ENCODE measurements around the gene IDUA. TPM values are rescaled to one million over a fixed set of nuclear protein-coding genes. Genes with fewer than 3 reads are reported as not detected.
A peak's percentile ranks its signal among the peaks of the same experiment; 100 is the strongest.

IDUA gene
- total RNA-seq, 1 donor from 2014 or later, result 6.1 TPM

DNA sequence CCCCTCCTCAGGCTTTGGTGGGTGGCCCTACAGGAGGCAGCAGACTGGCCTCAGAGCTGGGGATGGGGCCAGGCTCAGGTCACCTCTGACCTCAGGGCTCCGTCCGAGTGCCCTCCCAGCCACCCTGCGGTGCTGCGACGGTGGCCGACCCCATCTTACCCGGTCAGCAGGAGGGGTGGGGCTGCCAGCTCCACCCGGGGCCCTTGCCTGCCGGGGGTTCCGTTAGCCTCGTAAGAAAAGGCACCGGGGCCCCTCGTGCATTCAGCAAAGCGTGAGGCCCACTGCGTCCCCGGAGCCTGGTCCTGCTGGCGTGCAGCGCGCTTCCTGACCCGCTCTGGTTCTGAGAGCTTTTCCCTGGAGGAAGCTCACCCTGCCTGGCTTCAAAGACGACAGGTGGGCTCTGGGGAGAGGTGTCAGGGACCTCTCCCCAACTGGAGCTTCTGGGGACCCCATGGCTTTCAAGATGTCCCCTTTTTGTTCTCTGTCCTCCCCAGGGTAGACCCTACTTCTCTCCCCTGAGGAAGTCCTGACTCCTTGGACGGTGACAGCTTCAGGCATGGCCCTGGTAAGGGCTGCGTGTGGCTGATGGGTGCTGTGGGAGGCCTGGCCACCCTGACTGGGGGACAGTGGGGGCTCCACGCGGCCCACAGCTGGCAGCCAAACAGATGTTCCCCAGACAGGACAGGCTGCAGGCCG lies 40.5 kb downstream of the IDUA start:
- DNase-seq (ENCODE audit: low spot score in 2 of 2) (no peak), FAIRE-seq (no peak)

DNA sequence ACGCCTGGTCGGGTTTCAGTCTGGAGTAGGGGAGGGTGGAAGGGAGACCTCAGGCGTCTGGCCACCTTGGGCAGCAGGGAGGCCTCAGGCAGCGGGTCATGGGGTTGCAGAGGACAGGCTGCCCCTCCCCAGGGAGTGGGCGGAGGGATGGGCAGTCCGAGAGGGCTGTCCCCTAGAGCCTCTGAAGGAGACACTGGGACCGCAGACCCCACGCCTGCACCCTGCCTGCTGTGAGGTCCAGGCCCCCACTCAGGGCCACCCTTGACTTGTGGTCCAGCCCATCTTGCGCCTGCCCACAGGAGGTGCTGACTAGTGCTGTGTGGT lies 41.0 kb downstream of the IDUA start:
- FAIRE-seq (no peak), DNase-seq (ENCODE audit: low spot score in 2 of 2) (no peak)

DNA sequence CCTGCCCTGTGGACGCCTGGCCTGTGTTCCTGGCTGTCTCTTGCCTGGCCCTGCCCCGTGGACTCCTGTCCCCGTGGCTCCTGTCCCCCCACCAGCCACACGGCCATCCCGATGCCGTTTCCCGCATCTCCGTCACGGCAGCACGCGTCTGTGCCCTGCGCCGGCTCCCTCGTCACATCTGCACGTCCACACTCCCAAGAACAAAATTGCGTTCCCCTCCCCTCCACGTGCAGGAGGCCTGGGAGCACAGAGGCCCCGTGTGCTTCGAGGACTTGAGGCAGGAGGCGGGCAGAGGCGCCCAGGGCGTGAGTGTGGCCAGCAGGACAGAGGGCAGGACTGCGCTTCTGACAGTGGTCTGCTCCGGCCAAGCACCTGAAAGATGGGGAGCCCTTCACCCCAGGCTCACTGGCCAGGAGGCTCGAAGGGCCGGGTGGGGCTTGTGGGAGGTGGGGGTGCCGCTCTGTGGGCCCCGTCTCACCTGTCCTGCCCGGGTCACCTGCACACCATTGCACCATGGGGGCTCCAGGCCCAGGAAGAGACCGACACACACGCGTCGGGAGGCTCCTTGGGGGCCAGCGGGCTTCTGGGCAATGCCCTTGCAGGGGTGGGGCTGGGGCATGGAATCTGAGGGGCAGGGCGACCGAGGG lies 41.9 kb downstream of the IDUA start:
- FAIRE-seq, result no peak
- no peak for DNase-seq (ENCODE audit: low spot score in 2 of 2)

DNA sequence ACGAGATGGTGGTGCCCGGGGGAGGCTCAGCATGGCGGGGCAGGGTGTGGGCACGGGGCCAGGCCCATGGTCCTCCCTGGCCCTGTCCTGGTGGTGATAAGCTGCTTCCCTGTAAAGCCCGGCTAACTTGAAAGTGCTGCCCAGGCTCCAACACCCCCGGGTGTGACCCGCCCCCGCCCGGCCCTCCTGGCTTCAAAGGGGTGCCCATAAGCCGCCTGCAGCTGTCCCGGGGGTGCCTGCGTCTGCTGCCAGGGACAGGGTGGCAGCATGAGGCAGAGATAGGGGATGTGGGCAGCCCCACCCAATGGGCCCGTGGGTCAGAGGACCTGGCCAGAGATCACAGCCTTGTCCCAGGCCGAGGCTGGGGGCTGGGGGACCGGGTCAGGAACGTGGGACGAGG lies 42.7 kb downstream of the IDUA start:
- DNase-seq (ENCODE audit: low spot score in 2 of 2) (no peak), FAIRE-seq (no peak)

DNA sequence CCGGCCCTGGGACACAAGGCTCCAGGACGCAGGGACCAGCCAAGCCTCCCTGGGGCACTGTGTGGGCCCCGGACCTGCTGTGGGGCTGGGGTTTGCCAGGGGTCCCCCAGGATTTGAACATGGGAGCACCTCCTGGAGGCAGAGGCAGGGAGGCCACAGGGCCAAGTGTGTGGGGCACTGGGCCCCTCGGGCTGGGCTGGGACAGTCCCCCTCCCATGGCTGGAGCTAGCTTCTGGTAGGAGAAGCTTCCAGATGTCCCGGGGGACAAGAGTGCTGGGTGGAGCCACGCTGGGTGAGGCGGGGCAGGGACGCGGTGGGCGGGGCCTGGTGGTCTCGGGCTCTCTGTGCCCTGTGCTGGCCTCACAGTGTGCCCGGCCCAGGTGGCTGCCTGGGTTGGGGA lies 43.2 kb downstream of the IDUA start:
- FAIRE-seq (no peak), DNase-seq (ENCODE audit: low spot score in 2 of 2) (no peak)

DNA sequence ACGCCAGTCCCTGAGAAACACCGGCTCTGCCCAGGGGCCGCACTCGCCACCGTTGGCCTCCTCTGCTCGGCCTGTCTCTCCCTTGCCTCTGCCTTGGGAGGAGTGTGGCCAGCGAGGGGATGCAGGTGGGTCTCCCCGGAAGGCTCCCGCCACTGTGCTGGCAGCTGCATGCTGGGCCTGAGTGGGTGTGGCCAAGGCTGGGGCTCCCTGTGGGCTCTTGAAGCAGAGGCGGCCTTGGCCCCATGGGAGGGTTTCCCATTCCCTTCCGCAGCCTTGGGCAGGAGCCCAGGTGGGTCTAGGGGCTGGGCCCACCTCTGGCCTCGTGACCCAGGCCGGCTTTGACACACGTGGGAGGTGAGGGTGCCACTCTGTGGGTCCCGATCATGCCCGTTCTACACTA lies 43.7 kb downstream of the IDUA start:
- no peak for DNase-seq (ENCODE audit: low spot score in 2 of 2)
- FAIRE-seq, result no peak

DNA sequence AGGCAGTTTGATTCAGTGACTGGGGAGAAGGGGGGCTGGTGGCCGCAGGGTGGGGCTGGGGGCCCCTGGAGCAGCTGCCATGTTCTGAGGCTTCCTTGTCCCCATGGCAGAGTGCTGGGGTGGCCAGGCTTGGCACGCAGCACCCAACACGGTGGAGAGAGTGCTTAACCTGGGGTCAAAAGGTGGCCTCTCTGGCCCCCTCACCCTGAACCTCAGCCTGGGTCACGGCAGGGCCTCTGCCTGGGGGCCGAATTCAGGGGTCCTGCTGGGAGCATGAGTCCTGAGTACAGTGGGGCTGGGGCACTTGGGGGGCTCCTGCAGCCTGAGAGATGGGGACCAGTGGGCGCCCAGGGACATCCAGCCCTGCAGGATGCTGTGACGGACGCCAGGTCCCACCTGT lies 44.5 kb downstream of the IDUA start:
- FAIRE-seq (no peak), DNase-seq (ENCODE audit: low spot score in 2 of 2) (no peak)

DNA sequence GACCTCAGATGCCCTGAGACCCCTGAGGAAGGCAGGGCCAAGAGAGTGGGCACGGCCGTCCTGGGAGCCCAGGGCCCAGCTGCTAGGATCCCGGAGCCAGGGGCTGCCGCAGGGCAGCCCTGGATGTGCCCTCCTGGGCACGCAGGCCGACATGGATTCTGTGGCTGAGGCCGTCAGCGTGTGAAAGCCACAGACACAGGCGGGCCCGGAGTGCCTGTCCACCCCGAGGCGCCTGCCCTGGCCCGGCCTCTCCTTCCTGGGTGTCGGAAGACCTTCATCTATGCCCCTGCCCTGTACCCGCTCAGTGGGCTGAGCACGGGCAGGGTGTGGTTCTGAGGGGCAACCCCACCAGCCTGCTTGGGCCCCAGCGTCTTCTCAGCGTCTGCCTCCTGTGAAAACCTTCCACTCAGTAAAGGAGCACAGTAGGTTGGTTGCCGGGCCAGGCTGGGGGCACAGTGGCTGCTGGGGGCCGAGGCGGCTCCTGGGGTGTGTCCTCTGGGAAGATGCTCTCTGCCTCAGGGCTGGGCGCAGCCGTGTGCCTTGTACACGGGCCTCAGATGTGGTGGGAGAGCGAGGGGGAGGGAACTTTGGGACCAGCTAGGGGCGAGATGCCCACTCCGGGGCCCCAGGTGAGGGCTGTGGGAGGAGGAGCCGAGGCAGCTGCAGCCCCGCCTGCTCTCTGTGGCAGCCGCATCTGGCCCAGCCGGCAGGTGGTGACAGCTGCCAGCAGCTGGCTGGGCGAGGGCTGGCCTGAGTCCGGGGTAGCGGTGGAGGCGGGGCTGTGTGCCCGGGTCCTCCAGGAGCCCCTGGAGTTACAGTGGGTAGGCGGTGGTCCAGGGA lies 45.3 kb downstream of the IDUA start:
- FAIRE-seq (no peak), DNase-seq (ENCODE audit: low spot score in 2 of 2) (no peak)

DNA sequence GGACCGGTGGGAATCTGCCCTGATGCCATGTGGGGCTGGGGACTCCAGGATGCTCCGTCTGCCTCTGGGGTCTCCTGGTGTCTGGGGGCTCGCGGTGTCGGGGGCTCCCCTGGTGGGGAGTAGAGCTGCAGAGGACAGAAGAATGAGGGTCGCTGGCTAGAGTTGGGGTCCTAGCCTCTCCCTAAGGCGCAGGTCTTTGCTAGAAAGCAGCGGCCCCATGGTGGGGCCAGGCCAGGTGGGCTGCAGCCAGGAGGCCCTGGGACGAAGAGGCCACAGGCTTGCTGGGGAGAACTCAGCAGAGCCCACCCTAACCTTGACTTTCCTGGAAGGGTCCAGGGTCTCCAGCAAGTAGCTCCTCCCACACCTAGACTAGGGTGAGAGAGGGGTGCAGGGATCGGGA lies 46.0 kb downstream of the IDUA start:
- FAIRE-seq (no peak), DNase-seq (ENCODE audit: low spot score in 2 of 2) (no peak)

DNA sequence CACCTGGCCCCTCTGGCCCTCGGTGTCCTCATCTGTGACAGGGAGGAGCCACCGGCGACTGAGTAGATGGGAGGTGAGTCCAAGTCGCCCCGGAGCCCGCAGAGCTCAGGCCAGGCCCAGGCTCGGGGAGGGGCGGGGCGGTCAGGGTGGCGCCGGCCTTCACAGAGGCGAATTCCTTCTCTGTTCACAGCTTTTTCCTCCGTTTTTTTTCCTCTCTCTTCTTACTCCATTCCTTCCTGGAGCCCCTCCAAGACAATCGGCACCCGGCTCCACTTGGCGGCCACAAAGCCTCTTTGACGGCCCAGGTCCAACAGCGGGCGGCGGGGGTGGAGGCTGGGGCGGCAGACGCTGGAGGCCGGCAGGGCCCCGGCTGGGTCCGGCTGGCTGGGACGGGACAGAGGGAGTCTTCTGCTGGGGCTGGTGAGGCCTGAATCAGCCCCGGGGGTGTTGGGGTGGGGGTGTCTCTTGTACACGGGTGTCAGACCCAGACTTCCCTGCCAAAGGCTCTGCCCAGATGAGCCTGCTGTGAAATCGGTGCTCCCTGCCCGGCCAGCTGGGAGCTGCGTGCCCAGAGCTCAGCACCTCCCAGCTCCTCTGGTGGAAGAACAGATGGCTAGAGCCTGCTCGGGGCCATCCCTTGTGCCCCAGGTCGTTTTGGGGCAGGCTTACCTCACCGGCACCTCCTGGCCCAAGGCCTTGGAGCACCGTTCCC lies 47.2 kb downstream of the IDUA start:
- FAIRE-seq (no peak), DNase-seq (ENCODE audit: low spot score in 2 of 2) (peak in 1 of 2 donors; percentile 72)

DNA sequence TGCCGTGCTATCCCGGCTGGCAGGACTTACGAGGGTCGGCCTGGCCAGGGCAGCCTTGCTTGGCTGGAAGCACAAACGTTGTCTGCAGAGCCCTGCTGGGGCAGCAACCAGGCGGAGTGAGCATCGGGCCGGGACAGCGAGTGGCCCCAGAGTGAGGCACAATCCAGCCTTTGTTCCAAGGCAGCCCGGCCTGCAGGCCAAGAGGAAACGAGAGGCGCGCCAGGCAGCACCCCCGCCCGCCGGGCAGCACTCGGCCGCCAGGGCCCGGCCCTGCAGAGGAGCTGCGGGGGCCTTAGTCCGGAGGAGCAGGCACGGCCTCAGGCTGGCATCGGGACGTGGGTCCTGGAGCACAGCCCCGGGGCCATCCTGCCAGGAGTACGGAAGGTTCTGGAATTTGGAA lies 48.7 kb downstream of the IDUA start:
- DNase-seq (ENCODE audit: low spot score in 2 of 2), result peak; percentile 88 to 92

DNA sequence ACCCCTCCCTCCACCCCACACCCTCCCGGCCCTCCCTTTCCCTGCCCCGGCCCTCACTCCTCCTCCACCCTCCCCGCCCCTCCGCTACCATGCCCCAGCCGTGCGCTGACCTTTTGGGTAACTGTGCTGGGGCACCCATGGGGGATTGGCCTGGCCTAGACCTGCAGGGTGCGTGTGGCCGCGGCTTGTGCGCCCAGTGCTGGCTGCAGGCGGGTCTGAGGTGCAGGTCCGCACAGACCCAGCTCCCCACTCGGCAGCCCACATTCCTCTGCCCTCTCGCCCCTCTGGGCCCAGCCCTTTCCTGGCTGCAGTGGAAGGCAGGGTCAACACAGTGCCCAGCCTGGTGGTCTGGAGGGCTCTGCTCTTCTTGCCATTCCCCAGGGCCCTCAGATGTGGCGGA lies 49.3 kb downstream of the IDUA start:
- FAIRE-seq, result no peak

More for the DNA sequence above, 48.7 kb downstream of the IDUA start:
- no peak for FAIRE-seq

DNA sequence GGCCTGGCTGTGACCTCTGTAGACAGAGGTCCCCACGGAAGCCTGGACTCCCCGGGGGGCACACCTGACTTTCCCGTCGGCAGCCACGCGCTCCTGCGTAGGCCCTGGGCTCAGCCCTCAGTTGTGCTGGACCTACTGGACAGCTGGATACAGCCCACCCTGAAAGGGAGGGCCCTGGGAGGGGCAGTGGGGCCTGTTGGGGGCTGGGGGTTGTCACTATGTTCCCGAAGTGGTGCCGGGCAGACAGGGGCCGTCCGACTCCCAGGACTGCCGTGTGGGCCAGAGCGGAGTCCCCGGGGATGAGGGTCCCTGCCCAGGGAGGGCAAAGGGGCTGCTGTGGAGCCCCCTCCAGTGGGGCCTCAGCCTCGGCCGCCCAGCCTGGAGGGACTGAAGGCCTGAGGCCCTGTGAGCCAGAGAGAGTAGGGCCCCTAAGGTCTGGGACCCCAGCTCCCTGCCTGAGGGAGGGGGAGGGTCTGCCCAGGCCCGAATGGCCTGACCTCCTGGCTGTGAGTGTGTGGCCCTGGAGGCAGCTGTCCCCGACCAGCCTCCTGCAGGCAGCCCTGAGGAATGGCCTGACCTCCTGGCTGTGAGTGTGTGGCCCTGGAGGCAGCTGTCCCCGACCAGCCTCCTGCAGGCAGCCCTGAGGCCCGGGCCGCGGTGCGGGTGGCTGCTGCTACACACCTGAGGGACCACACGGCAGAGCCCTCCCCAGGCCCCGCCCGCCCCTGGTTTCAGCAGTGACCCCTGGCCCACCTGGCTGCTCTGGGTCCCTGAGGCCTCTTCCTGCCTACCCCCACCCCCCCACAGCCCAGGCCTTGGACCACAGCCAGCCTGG lies 50.3 kb downstream of the IDUA start:
- no peak for FAIRE-seq
- DNase-seq (ENCODE audit: low spot score in 2 of 2), result no peak

More for the DNA sequence above, 49.3 kb downstream of the IDUA start:
- DNase-seq (ENCODE audit: low spot score in 2 of 2), result no peak

DNA sequence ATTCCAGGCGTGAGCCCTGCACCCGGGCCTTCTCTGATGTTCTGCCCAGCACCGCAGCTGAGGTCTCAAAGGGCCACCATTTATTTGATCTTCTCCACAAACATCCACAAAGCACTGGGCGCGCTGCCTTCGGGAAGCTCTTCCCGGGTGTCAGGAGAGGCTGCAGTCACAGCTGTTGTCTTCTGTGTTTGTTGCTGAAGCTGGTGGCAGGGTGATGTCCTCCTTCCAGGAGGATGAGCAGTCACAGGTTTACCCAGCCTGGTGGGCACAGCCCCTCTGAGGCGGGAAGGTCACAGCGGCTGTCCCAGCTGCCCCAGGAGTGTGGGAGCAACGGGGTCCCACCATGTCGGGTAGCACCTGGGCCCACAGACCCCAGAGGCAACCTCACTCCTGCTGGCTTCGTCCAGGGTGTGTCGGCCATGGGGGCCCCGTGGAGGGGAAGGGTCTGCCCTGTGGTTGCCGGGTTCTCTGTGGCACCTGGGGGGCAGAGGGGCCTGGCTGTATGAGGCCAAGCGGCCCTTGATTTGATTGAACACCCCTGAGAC lies 52.2 kb downstream of the IDUA start:
- FAIRE-seq, result no peak
- no peak for DNase-seq (ENCODE audit: low spot score in 2 of 2)

DNA sequence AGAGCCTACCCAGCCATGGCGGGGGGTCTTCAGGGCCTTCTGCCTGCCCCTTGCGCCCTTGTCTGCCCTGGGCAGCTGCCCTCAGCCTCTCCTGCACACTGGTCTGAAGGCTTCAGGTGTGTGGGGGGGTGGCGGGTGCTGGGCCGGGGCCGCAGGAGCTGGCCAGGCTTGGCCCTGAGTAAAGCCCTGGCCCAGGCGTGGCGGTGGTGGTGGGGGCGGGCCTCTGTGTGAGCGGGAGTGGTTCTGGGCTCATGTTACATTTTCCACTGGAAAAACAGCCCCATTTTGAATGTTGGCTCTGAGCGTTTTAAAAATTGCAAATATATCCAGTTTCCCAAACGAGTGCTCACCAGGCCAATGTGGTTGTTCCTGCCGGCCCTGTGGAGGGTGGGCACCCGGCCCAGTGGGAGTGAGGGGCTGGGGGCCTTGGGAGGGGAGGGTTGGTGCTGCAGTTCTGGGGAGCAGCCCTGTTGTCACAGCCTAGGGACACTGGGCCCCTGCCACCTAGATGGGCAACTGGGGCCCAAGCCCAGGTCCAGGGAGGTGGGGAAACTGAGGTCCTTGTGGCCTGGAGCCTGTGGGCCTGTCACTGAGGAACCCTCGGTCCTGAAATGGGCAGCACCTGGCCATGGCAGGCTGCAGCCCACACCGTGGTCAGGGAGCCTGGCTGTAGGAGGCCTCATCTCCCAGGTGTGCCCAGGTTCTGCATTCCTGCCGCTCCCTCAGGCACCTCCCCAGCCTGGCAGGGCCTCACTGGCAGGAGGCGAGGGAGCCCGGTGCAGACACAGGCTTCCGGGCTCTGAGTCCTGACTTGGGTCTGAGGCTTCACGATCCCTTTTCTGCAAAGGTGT lies 52.9 kb downstream of the IDUA start:
- DNase-seq (ENCODE audit: low spot score in 2 of 2), result no peak
- FAIRE-seq, result no peak

DNA sequence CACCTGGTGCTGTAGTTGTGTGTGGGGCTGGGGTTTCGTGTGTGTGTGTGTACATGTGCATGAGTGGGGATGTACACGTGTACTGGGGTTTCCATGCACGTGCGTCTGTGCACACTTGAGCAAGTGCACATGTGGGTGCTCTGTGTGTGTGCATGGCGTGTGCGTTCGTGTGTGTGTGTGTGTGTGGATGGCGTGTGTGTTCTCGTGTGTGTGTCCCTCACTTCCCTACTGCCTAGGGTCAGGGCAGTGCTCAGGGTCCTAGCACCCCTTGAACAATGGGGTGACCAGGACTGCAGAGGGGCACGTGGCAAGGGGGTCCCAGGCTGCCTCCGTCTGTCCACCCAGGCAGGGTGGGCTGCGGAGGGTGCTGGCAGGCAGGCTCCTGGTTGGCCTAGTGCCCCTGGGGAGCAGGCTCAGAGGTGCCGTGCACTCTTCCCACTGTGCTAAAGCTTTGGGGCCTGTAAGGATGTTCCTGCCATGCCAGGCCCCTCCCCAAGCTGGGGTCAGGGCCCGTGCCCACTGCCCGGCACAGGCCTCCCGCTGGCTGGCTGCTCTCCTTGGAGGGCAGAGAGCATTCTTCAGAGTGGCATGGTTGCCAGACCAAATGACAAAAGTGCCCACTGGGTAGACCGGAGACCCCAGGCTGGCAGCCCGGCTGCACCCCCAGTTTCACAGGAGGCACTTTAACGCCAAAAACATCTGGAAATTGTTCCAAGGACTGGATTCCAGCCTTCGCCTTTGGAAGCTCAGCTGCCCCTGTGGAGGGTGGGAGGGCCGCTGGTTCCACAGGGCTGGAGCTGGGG lies 53.7 kb downstream of the IDUA start:
- FAIRE-seq, result no peak
- DNase-seq (ENCODE audit: low spot score in 2 of 2), result no peak

DNA sequence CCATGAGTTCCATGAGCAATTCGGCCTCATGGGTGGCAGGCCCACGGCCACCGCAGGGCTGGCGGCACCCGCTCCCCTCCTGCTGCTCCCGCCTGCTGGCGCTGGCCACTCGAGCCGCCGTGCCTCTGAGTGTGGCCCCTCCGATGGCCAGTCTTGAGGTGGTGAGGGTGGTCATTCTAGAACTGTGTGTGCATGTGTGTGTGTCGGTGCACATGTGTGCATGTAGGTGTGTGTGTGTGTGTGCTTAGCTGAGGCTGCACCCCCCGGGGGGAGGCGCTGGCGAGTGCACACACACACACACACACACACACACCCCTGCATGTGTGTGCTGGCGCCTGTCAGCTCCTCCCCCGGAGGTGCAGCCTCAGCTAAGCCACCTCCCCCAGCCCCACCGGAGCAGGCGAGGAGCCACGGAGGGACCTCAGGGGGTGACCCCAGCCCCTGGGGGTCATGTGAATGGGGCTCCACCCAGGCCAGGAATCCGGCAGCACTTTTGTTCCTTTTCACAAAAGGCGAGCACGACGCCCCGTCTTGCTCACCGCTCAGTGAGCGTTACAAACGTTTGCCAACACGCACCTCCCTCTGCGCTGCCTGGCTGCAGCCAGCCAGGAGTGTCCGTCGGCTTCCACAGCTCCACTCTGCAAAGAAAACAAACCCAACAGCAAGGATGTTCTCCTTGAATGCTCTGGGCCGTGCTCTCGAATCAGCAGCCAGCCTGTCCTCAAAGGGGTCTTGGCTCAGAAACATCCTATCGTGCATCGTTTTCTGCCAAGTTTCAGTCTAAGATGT lies 54.5 kb downstream of the IDUA start:
- FAIRE-seq, result no peak
- no peak for DNase-seq (ENCODE audit: low spot score in 2 of 2)

All from frontal cortex (tissue), 4 donors.